HEK293T (cell line): Measurements from ENCODE around the gene PRPF6.
"Not testable (repeated sequence)": the region's sequence is repeated elsewhere in the genome, so short reads cannot be mapped to it uniquely, and the experiment has no call there.

ENCODE experiments used
- BHLHE40 ChIP-seq: fragments of 450-650 bp; IDR thresholded peaks from 2 replicates; pipeline ENCODE4 v1.6.1; 2016; ENCODE audit warnings: mild to moderate bottlenecking, moderate library complexity, borderline replicate concordance
- HDGF ChIP-seq: fragments of 450-650 bp; IDR thresholded peaks from 2 replicates; pipeline ENCODE4 v1.6.1; 2017; ENCODE audit warnings: antibody characterized with exemption, borderline replicate concordance
- LEF1 ChIP-seq: fragments of 450-650 bp; IDR thresholded peaks from 2 replicates; pipeline ENCODE4 v1.6.1; 2017; ENCODE audit warnings: mild to moderate bottlenecking, borderline replicate concordance
- ZNF384 ChIP-seq: fragments of 450-650 bp; IDR thresholded peaks from 2 replicates; pipeline ENCODE4 v1.6.1; 2016

DNA sequence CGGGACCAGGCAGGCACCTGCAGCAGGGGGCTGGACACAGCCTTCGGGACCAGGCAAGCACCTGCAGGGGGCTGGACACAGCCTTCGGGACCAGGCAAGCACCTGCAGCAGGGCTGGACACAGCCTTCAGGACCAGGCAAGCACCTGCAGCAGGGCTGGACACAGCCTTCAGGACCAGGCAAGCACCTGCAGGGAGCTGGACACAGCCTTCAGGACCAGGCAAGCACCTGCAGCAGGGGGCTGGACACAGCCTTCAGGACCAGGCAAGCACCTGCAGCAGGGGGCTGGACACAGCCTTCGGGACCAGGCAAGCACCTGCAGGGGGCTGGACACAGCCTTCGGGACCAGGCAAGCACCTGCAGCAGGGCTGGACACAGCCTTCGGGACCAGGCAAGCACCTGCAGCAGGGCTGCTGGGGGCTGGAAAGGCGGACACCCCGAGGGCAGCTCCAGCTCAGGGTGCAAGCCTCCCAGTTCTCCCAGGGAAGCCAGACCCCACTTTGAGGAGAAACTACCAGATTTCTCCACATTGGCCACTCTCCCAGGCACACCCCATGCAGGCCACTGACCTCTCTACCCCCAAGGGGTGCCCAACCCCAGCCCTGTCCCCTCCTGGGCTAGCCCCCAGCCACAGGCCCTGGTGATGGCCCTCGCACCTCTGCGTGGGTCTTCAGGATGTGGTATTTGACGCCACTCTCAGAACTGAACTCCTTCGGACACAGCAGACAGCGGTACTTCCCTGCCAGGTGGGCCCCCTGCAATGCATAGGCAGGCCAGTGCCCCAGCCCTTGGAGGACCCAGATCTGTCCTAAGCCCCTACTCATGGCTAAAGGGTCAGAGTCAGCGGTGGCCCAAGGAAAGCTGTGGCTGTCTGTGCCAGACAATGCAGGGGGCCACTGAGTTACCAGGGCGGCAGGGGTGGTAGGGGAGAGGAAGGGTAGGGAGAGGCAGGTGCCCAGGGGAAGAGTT lies 20.0 kb upstream of the PRPF6 start:
- not testable (repeated sequence) for TF ChIP-seq HDGF, BHLHE40, LEF1, ZNF384
